HUES48 (cell line): ENCODE results near the gene FAM114A2.

Experiments used
- H3K27ac ChIP-seq: one replicate; pipeline ENCODE4 v1.7.0; 2013; ENCODE audit warnings: low read depth, low read length, inconsistent platforms
- H3K27me3 ChIP-seq: 2 replicates; pipeline ENCODE4 v1.6.1; 2013; ENCODE audit warnings: mild to moderate bottlenecking, low read length; ENCODE audit not compliant: control insufficient read depth, insufficient read depth
- H3K36me3 ChIP-seq: 2 replicates; pipeline ENCODE4 v1.6.1; 2013; ENCODE audit warnings: low read length; ENCODE audit not compliant: control insufficient read depth, insufficient read depth
- H3K4me1 ChIP-seq: 2 replicates; pipeline ENCODE4 v1.6.1; 2013; ENCODE audit warnings: mild to moderate bottlenecking, low read length; ENCODE audit not compliant: control insufficient read depth, insufficient read depth
- H3K4me3 ChIP-seq: 2 replicates; pipeline ENCODE4 v1.5.1; 2013; ENCODE audit warnings: mild to moderate bottlenecking, low read depth, low read length
- H3K9ac ChIP-seq: 2 replicates; pipeline ENCODE4 v1.6.1; 2013; ENCODE audit warnings: mild to moderate bottlenecking, low read depth, low read length, moderate library complexity
- H3K9me3 ChIP-seq: 2 replicates; pipeline ENCODE4 v1.6.1; 2013; ENCODE audit warnings: low read length; ENCODE audit not compliant: control insufficient read depth, insufficient read depth

Gene FAM114A2

DNA sequence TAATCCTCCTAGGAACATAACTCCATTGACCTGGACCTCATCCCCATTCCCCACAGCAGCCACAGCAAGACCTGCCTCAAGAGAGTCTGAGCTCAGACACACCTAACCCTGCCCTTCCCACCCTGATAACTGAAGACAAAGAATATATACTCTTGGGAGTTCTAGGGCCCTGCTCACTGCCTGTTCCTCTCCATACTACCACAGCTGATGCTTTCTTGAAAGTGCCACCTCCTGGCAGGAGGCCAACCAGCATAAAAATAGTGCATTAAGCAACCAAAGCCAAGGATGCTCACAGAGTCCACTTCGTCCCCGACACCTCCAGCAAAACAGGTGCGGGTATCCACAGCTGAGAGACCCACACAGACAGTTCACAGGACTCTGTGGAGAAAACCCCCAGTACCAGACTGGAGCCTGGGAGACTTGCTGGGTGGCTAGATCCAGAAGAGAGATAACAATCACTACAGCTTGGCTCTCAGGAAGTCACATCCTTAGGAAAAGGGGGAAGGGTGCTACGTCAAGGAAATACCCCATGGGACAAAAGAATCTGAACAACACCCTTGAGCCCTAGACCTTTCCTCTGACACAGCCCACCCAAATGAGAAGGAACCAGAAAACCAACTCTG is 23.5 kb downstream of the FAM114A2 start:
- Histone ChIP-seq H3K36me3 (no peaks in the 10 kb centered on the region), H3K9ac (no peak overlapping the region), H3K4me1 (no peaks in the 10 kb centered on the region), H3K9me3 (no peaks in the 10 kb centered on the region), H3K27me3 (no peaks in the 10 kb centered on the region), H3K4me3 (no peak overlapping the region), H3K27ac (no peak overlapping the region)

DNA sequence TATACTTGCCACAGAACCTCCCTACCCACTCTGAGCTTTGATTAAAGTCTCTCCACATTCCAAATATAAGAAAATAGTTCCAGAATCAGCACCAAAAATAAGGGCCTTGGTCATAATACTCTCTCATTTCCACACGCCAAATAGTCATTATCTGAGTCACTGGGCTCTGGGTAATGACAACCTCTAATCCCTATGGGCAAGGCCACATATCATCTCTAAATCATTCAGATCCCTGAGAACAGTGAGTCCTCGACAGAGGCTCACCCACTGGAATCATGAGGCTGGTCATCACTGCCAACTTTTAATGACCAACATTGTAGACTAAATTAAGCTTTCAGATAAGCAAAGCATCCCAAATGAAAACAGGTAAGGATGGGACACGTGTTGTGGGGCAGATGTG is 28.1 kb downstream of the FAM114A2 start:
- Histone ChIP-seq H3K9me3 (no peaks in the 10 kb centered on the region), H3K4me3 (no peak overlapping the region), H3K27me3 (no peaks in the 10 kb centered on the region), H3K27ac (no peak overlapping the region), H3K36me3 (no peaks in the 10 kb centered on the region), H3K4me1 (no peaks in the 10 kb centered on the region), H3K9ac (no peak overlapping the region)

DNA sequence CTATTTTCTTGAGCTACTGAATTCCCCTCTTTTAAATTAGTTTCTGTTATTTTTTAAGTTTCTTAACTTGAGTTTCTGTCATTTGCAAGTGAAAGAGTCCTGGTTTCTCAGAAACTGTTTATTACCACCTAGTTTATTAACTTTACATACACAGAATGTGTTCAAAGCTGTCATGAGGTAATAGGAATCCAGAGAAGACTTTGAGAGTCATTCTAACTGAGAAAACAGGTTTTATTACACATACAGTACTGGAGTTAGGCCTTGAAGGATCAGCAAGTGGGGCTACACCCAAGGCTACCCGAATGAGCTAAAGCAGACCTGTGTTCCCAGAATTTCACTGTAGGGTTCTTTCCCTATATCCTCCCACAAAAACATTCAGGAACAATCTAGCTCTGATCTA is 33.1 kb downstream of the FAM114A2 start:
- no peak overlapping the region for H3K9ac ChIP-seq
- H3K27ac ChIP-seq: no peak overlapping the region
- no peaks in the 10 kb centered on the region for H3K36me3 ChIP-seq
- no peak overlapping the region for H3K4me3 ChIP-seq
- H3K4me1 ChIP-seq: no peaks in the 10 kb centered on the region
- no peaks in the 10 kb centered on the region for H3K9me3 ChIP-seq
- no peaks in the 10 kb centered on the region for H3K27me3 ChIP-seq

DNA sequence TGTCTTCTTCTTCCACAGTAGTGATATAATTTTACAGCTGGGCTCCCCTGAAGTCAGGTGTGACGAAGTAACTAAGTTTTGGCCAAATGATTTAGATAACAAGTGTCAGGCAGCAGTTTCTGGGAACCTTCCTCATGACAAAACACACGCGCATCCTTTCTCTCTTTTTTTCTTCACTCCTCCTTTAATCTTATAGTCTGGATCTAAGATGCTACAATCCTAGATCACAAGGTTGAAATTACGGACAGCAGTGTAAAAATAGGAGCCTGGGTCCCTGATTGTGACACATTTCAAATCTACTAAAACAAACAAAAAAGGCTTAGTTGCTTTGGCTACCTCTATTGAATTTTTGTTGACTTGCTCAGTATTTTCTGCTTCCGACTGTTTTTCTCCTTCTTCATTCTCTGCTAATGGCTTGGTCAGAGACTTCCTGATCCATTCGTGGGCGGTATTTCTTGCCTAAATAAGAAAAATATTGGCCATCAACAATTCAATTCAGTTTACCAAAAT is 36.1 kb downstream of the FAM114A2 start:
- Histone ChIP-seq H3K27me3 (no peaks in the 10 kb centered on the region), H3K36me3 (no peaks in the 10 kb centered on the region), H3K4me3 (no peak overlapping the region), H3K27ac (no peak overlapping the region), H3K4me1 (no peaks in the 10 kb centered on the region), H3K9me3 (no peaks in the 10 kb centered on the region), H3K9ac (no peak overlapping the region)

DNA sequence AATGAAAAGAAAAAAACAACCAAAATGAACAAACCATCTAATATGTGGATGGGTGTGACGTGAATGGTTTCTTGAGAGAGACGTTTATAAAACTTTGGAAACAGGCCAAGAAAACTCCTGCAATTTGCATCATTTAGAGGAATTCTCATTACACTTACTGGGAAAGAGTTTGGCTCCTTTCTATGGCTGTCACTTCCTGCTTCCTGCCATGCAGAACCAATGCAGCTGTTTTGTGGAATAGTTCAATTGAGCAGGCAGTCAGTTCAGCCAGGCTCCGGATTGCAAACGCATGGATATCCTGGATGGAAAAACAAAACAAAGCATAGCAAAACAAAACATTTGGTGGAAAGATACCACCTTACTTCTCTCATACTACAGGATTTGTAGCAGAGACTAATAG is 36.6 kb downstream of the FAM114A2 start:
- no peaks in the 10 kb centered on the region for H3K27me3 ChIP-seq
- no peak overlapping the region for H3K4me3 ChIP-seq
- no peaks in the 10 kb centered on the region for H3K4me1 ChIP-seq
- H3K9ac ChIP-seq: no peak overlapping the region
- no peaks in the 10 kb centered on the region for H3K9me3 ChIP-seq
- H3K27ac ChIP-seq: no peak overlapping the region
- no peaks in the 10 kb centered on the region for H3K36me3 ChIP-seq

DNA sequence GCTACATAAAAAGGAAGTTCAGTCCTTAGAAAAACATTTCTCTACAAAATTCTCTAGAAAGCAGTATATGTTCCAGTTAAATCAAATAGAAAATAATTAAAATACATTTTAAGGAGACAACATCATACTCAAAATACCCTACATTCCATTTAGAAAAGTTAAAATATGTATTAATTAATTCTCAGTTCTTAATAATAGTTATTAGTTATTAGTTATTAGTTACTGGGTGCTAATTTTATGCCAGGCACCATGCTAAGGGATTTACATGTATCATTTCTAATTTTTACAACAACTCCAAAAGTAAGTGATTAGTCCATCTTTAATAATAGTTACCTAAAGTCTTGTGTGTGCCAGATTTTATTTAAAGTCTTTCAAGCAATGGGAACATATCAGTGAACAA is 38.0 kb downstream of the FAM114A2 start:
- Histone ChIP-seq H3K4me1 (no peaks in the 10 kb centered on the region), H3K9ac (no peak overlapping the region), H3K9me3 (no peaks in the 10 kb centered on the region)

DNA sequence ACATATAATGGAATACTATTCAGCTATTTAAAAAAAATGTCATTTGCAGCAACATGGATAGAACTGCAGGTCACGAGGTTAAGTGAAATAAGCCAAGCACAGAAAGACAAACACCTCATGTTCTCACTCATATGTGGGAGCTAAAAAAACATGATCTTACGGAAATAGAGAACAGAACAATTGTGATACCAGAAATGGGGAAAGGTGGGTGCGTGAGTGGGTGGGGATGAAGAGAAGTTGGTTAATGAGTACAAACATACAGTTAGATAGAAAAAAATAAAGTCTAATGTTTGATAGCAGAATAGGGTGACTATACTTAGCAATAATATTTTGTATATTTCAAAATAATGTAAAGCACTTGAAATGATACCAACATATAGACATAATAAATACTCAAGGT is 38.7 kb downstream of the FAM114A2 start:
- Histone ChIP-seq H3K27me3 (no peaks in the 10 kb centered on the region), H3K4me1 (no peaks in the 10 kb centered on the region), H3K9ac (no peak overlapping the region), H3K9me3 (no peaks in the 10 kb centered on the region), H3K27ac (no peak overlapping the region), H3K36me3 (no peaks in the 10 kb centered on the region), H3K4me3 (no peak overlapping the region)

More for the DNA sequence above, 38.0 kb downstream of the FAM114A2 start:
- no peak overlapping the region for H3K4me3 ChIP-seq
- no peak overlapping the region for H3K27ac ChIP-seq
- no peaks in the 10 kb centered on the region for H3K36me3 ChIP-seq
- no peaks in the 10 kb centered on the region for H3K27me3 ChIP-seq

DNA sequence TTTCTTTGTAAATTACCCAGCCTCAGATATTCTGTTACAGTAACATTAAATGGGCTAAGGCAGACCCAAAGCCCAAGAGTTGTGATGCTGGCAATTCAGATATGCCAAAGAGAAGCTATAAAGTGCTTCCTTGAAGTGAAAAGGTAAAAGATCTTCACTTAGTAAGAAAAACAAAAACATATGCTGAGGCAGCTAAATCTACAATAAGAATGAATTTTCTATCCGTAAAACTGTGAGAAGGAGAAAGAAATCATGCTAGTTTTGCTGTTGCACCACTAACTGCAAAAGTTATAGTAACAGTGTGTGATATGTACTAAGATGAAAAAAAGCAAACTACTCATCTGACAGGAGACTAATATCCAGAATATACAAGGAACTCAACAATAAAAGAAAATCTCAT is 39.9 kb downstream of the FAM114A2 start:
- Histone ChIP-seq H3K27me3 (no peaks in the 10 kb centered on the region), H3K9me3 (no peaks in the 10 kb centered on the region), H3K36me3 (no peaks in the 10 kb centered on the region), H3K4me1 (no peaks in the 10 kb centered on the region), H3K4me3 (no peak overlapping the region), H3K9ac (no peak overlapping the region), H3K27ac (no peak overlapping the region)

DNA sequence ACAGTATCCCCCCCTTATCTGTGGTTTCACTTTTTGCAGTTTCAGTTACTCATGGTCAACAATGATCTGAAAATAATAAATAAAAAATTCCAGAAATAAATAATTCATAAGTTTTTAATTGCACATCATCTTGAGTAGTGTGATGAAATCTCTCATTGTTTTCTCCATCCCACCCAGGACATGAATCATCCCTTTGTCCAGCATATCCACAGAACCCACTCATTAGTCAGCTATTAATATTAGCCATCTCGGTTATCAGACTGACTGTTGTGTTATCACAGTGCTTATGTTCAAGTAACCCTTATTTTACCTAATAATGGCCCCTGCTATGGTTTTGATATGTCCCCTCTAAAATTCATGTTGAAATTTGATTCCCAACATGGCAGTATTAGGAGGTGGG is 40.7 kb downstream of the FAM114A2 start:
- Histone ChIP-seq H3K36me3 (no peaks in the 10 kb centered on the region), H3K4me1 (no peaks in the 10 kb centered on the region), H3K27ac (no peak overlapping the region), H3K27me3 (no peaks in the 10 kb centered on the region), H3K4me3 (no peak overlapping the region), H3K9ac (no peak overlapping the region), H3K9me3 (no peaks in the 10 kb centered on the region)

DNA sequence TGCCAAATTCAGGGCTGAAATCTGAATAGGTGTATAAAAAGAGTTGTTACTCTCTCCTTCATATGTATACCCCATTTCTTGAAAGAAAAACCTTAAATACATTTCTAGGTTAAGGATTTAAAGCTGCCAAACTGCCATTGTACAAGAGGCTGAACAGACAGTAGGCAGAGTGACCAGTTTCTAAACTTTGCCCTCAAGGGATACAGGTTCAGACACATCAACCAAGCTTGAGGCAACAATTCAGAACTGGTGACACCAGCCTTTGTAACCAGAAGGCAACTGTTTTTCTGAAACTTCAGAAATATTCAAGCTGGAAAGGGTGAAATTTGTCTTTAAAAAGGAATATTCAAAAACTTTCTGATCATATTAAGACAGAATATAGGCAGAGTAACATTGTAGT is 47.5 kb downstream of the FAM114A2 start:
- no peaks in the 10 kb centered on the region for H3K27me3 ChIP-seq
- no peaks in the 10 kb centered on the region for H3K9me3 ChIP-seq
- no peaks in the 10 kb centered on the region for H3K4me1 ChIP-seq
- H3K9ac ChIP-seq: no peak overlapping the region
- no peak overlapping the region for H3K4me3 ChIP-seq
- H3K36me3 ChIP-seq: no peaks in the 10 kb centered on the region
- no peak overlapping the region for H3K27ac ChIP-seq

DNA sequence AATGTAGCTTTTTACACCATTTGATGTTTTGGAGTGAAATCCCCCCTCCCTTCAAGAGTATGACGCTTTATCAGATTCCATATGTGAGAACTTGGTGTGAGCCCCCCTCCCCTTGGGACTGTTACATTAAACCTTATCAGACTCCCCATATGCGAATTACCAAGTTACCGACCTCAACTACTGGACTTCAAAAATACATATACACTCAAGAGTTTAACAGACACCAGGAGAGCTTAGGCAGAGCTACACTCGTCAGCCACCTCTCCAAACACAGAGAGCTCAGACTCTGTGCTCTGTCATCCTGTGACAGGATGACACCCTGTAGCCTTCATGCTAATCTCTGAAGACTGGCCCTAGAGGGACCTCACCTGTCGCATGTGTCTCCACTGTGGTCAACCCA is 50.2 kb downstream of the FAM114A2 start:
- Histone ChIP-seq H3K9ac (no peak overlapping the region), H3K36me3 (no peaks in the 10 kb centered on the region), H3K27ac (no peak overlapping the region), H3K27me3 (no peaks in the 10 kb centered on the region), H3K9me3 (no peaks in the 10 kb centered on the region), H3K4me3 (no peak overlapping the region), H3K4me1 (no peaks in the 10 kb centered on the region)
